Stomach (tissue), 9 donors: Measurements from ENCODE around the gene RNF225. TPM values are rescaled to one million over a fixed set of nuclear protein-coding genes. Genes with fewer than 3 reads are reported as not detected.

Experiments used
- DNase-seq, 2 donors: peaks; one replicate each; pipeline versions ENCODE4 v3.0.0 to v3.0.0-alpha.2; 2013 to 2019
- H3K27ac ChIP-seq, 5 donors: fragments of 200-600 bp in 4 of 5; sonication (generic) in 4 of 5; one replicate each; pipeline ENCODE4 v1.5.1; 2013 to 2019; ENCODE audit warnings: mild to moderate bottlenecking in 1 of 5, moderate library complexity in 1 of 5
- H3K27me3 ChIP-seq, 3 donors: fragments of 200-600 bp; sonication (generic); one replicate each; pipeline ENCODE4 v1.5.1; 2017 to 2019; ENCODE audit warnings: mixed run types in 1 of 3
- H3K36me3 ChIP-seq, 4 donors: fragments of 200-600 bp; sonication (generic); 1 replicate in 3 of 4; 2 replicates in 1 of 4; pipeline ENCODE4 v1.5.1; 2016 to 2019
- H3K4me1 ChIP-seq, 4 donors: fragments of 200-600 bp; sonication (generic); one replicate each; pipeline ENCODE4 v1.5.1; 2016 to 2019
- H3K4me3 ChIP-seq, 4 donors: fragments of 200-600 bp; sonication (generic) in 3 of 4; one replicate each; pipeline ENCODE4 v1.5.1; 2016 to 2019; ENCODE audit warnings: mild to moderate bottlenecking in 1 of 4
- H3K9me3 ChIP-seq, 4 donors: fragments of 200-600 bp; sonication (generic); one replicate each; pipeline ENCODE4 v1.5.1; 2016 to 2019
- EP300 ChIP-seq: sonication (generic); formaldehyde crosslinking; IDR thresholded peaks from one replicate; pipeline ENCODE4 v1.6.1; 2017; ENCODE audit warnings: antibody characterized with exemption
- POLR2A ChIP-seq, 4 donors: fragments of 450-650 bp; IDR thresholded peaks; one replicate each; pipeline ENCODE4 v1.6.1; 2016; ENCODE audit warnings: antibody characterized with exemption in 4 of 4, control low read depth in 2 of 4, mild to moderate bottlenecking in 1 of 4, moderate library complexity in 1 of 4
- POLR2AphosphoS5 ChIP-seq, 3 donors: sonication (generic); formaldehyde crosslinking; IDR thresholded peaks; one replicate each; pipeline ENCODE4 v1.6.1; 2016; ENCODE audit warnings: antibody characterized with exemption in 3 of 3
- WGBS, 5 donors: extraction: QIAGEN DNeasy Blood & Tissue Kit in 3 of 5; methylation state at CpG; one replicate each; pipeline versions ENCODE4 v1.1.5 to v1.1.7; 2013 to 2018; 5-methylcytosine and 5-hydroxymethylcytosine counted together
- intact Hi-C: fragments of 100-400 bp; cut with DNase I; formaldehyde crosslinking; loops from one replicate; pipeline ENCODE4 v1.15.1; 2023; ENCODE audit warnings: low total_unique reads
- polyA plus RNA-seq, 3 donors: library from polyadenylated mRNA; stranded (reverse); fragments of 200-250 nt; gene quantifications; one replicate each; pipeline ENCODE4 v1.2.3, GENCODE V29; 2013
- total RNA-seq, 5 donors: library from RNA; depleted of rRNA; stranded (reverse); fragments of >200 nt; gene quantifications; one replicate each; pipeline versions ENCODE4 v1.1.0 to v1.2.3, GENCODE V29; 2014 to 2016
- TF ChIP-seq, protein P1 (sequence below), 7 experiments: fragments of 450-650 bp in 4 of 7; fragments of 200-600 bp in 3 of 7; sonication (generic) in 3 of 7; IDR thresholded peaks; one replicate each; pipeline ENCODE4 v1.5.1; 2016 to 2019; ENCODE audit warnings: antibody characterized with exemption in 7 of 7, control low read depth in 2 of 7, mild to moderate bottlenecking in 1 of 7
- donor health status: healthy with polysubstance abuse.
- donor health status: Bipolar disorder and iron deficiency.
- donor health status: healthy.

The RNF225 gene
- total and polyA plus RNA-seq, 8 donors = 0.13 TPM; not detected in 7

DNA sequence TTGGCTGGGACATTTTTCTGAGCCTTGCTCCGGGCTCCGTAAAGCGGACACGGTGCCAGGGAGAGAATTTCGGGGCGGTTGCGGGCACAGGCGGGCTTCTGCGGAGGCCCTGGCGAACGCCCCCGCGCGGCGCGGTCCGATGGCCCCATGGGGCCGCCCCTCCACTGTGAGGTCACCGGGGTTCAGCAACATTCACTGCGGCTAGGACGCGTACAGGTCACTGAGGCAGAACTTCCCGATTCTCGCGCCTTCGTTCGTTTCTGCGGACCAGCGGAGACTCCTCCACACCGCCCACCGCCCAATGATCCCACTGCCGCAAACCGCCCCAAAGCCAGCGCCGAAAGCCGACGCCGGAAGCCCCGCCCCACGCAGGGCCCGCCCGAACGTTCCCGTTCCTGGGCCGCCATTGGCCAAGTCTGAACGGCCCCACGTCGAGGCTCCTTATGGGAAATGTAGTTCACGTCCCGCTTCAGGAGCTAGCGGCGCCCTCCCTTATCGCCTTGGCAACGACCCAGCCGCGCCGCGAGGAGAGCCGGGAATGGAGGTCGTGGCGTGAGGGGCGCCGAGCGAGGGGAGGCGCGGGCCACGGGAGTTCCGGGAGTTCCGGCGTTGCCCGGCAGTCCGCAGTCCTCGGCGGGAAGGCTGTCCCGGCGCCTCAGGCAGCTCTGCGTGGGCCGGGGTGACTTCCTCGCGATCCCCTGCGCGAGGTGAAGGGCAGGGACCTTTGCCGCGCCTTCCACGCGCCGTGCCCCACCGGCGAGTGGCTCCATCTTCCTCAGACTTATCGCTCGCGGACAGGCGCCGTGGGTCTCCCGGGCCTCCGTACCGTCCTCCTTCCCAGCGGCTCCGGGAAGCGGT lies 12.9 kb downstream of the RNF225 start, which contains the start of gene ZNF584:
ZNF584 (plus strand) TSS at position 498 of the 858 bp plus-strand sequence. CDS start 499 bp downstream, outside the sequence.
- intact Hi-C loops = no loop called here
- 0 to 1% (median 0%) methylated on average over 4 to 100 of the region's 100 CpGs for WGBS, 5 donors
- peak; percentile 94 to 99 for DNase-seq

DNA sequence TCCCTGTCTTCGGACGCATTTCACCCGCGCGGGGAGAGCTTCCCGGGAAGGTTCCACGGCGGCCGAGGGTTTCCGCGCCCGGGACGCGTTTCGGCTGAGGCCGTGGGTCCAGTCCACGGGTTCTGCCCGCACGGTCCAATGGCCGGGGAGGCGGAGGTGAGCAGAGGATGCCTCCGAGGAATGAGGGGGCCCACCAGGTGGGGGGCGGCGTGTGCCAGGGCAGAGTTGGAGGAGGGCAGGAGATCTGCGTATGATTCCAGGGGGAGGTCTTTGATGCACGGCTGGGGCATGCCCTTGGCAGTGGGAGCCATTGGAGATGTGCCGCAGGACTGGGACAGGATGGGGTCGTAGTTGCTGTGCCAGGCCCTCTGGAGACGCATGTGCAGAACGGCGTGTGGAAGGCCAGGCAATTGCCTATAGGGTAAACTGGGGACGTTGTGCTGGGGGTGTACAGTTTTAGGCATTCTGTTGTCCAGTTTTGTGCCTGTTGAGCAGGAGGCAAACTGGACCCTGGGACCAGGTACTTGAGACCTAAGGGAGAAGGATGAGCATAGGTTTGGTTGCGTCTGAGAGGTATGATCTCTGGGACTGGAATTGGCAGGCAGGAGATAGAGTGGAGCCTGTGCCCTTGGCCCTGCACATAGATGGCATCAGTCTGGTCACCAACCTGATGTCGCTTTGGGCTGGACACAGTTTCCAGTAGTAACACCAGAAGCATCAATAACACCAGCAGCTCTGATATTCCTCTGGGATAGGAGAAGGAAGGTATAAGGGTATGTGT lies 13.7 kb downstream of the RNF225 start:
- WGBS, 5 donors = 2 to 5% (median 3%) methylated on average over 13 to 34 of the region's 34 CpGs
- no peak for TF ChIP-seq EP300
- TF ChIP-seq, protein P1, sequence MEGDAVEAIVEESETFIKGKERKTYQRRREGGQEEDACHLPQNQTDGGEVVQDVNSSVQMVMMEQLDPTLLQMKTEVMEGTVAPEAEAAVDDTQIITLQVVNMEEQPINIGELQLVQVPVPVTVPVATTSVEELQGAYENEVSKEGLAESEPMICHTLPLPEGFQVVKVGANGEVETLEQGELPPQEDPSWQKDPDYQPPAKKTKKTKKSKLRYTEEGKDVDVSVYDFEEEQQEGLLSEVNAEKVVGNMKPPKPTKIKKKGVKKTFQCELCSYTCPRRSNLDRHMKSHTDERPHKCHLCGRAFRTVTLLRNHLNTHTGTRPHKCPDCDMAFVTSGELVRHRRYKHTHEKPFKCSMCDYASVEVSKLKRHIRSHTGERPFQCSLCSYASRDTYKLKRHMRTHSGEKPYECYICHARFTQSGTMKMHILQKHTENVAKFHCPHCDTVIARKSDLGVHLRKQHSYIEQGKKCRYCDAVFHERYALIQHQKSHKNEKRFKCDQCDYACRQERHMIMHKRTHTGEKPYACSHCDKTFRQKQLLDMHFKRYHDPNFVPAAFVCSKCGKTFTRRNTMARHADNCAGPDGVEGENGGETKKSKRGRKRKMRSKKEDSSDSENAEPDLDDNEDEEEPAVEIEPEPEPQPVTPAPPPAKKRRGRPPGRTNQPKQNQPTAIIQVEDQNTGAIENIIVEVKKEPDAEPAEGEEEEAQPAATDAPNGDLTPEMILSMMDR (IDR thresholded peaks at IDR 0.05) = no peak
- H3K36me3 ChIP-seq = peaks cover 0 to 5% (median 0%) of the 10 kb centered on the region in 4 donors
- peaks cover 8 to 31% (median 29%) of the 10 kb centered on the region in 4 donors for H3K4me1 ChIP-seq
- intact Hi-C loops = no loop called here
- peak overlapping the region; percentile 87 to 92 (median 91) for H3K27ac ChIP-seq
- DNase-seq = peak in 1 of 2 donors; percentile 59
- no peaks in the 10 kb centered on the region for H3K27me3 ChIP-seq
- peak overlapping the region; percentile 70 to 83 (median 78) for H3K4me3 ChIP-seq
- H3K9me3 ChIP-seq = no peaks in the 10 kb centered on the region

More for the DNA sequence above, 12.9 kb downstream of the RNF225 start, which contains the start of gene ZNF584:
- Histone ChIP-seq H3K27me3 (no peaks in the 10 kb centered on the region), H3K27ac (peak within 1 kb of the TSS; percentile 87 to 92 (median 91)), H3K4me3 (peak within 1 kb of the TSS; percentile 70 to 83 (median 78)), H3K36me3 (peaks cover 0 to 5% (median 0%) of the 10 kb centered on the region in 4 donors), H3K4me1 (peaks cover 8 to 31% (median 29%) of the 10 kb centered on the region in 4 donors), H3K9me3 (no peaks in the 10 kb centered on the region)
- peak; percentile 50 to 92 (median 51) for TF ChIP-seq POLR2AphosphoS5 (IDR thresholded peaks at IDR 0.05)
- TF ChIP-seq, protein P1 (IDR thresholded peaks at IDR 0.05) = no peak

DNA sequence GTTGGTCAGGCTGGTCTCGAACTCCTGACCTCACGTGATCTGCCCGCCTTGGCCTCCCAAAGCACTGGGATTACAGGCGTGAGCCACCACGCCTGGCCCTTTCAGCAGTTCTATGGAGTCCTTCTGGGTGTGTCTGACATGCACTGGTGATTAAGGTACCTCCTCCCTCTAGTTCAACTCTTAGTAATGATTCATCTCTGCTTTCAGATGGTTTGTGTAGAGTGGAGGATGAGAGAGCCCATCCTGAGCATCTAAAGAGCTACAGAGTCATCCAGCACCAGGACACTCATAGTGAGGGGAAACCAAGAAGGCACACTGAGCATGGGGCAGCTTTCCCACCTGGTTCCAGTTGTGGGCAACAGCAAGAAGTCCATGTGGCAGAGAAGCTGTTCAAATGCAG lies 21.1 kb downstream of the RNF225 start:
- no peak for TF ChIP-seq POLR2AphosphoS5 (IDR thresholded peaks at IDR 0.05)
- TF ChIP-seq, protein P1 (IDR thresholded peaks at IDR 0.05) = no peak
- TF ChIP-seq POLR2A (IDR thresholded peaks at IDR 0.05) = no peak
- no peak for TF ChIP-seq EP300
- intact Hi-C loops = no loop called here
- Histone ChIP-seq H3K27me3 (no peaks in the 10 kb centered on the region), H3K9me3 (peaks cover 0 to 47% (median 24%) of the 10 kb centered on the region in 4 donors), H3K4me1 (no peaks in the 10 kb centered on the region), H3K36me3 (peaks cover 28 to 79% (median 57%) of the 10 kb centered on the region in 4 donors), H3K4me3 (no peak overlapping the region), H3K27ac (no peak overlapping the region)
- 96 to 99% (median 98%) methylated on average over 5 of the region's 5 CpGs for WGBS, 5 donors
- DNase-seq = no peak

DNA sequence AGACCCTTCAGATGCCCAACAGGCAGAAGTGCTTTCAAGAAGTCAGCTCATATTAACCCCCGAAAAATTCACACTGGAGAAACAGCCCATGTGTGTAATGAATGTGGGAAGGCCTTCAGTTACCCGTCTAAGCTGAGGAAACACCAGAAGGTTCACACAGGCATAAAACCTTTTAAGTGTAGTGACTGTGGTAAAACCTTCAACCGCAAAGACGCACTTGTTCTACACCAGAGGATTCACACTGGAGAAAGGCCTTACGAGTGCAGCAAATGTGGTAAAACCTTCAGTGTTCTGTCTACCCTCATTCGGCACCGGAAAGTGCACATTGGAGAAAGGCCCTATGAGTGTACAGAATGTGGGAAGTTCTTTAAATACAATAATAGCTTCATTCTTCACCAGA lies 21.6 kb downstream of the RNF225 start:
- peaks cover 28 to 84% (median 57%) of the 10 kb centered on the region in 4 donors for H3K36me3 ChIP-seq
- peaks cover 0 to 51% (median 24%) of the 10 kb centered on the region in 4 donors for H3K9me3 ChIP-seq
- no peaks in the 10 kb centered on the region for H3K27me3 ChIP-seq
- TF ChIP-seq POLR2A (IDR thresholded peaks at IDR 0.05) (no peak), POLR2AphosphoS5 (IDR thresholded peaks at IDR 0.05) (no peak)
- TF ChIP-seq, protein P1 (IDR thresholded peaks at IDR 0.05) = no peak
- H3K4me1 ChIP-seq = no peaks in the 10 kb centered on the region
- WGBS, 5 donors = 95 to 98% (median 97%) methylated on average over 7 of the region's 7 CpGs
- no peak overlapping the region for H3K4me3 ChIP-seq
- intact Hi-C loops = no loop called here
- DNase-seq = no peak
- no peak overlapping the region for H3K27ac ChIP-seq
